Measurements from ENCODE around the gene RIC1.

GRCh38 chr9:5793812-5794211 is 164.9 kb downstream of the RIC1 start:
- TF ChIP-seq, protein P1, sequence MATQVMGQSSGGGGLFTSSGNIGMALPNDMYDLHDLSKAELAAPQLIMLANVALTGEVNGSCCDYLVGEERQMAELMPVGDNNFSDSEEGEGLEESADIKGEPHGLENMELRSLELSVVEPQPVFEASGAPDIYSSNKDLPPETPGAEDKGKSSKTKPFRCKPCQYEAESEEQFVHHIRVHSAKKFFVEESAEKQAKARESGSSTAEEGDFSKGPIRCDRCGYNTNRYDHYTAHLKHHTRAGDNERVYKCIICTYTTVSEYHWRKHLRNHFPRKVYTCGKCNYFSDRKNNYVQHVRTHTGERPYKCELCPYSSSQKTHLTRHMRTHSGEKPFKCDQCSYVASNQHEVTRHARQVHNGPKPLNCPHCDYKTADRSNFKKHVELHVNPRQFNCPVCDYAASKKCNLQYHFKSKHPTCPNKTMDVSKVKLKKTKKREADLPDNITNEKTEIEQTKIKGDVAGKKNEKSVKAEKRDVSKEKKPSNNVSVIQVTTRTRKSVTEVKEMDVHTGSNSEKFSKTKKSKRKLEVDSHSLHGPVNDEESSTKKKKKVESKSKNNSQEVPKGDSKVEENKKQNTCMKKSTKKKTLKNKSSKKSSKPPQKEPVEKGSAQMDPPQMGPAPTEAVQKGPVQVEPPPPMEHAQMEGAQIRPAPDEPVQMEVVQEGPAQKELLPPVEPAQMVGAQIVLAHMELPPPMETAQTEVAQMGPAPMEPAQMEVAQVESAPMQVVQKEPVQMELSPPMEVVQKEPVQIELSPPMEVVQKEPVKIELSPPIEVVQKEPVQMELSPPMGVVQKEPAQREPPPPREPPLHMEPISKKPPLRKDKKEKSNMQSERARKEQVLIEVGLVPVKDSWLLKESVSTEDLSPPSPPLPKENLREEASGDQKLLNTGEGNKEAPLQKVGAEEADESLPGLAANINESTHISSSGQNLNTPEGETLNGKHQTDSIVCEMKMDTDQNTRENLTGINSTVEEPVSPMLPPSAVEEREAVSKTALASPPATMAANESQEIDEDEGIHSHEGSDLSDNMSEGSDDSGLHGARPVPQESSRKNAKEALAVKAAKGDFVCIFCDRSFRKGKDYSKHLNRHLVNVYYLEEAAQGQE (tag by site-specific recombination; IDR thresholded peaks at IDR 0.05), result no peak
- no peak for TF ChIP-seq ZNF704 (tag by site-specific recombination; IDR thresholded peaks at IDR 0.05)
- TF ChIP-seq ZNF274 (IDR thresholded peaks at IDR 0.05; ENCODE audit: low read length), result no peak
- no peak for TF ChIP-seq ZNF274 (tag by site-specific recombination; IDR thresholded peaks at IDR 0.05; ENCODE audit: borderline replicate concordance)
- no peak for TF ChIP-seq ZNF747 (tag by site-specific recombination; IDR thresholded peaks at IDR 0.05)
- no peak for TF ChIP-seq ZBTB49 (tag by site-specific recombination; IDR thresholded peaks at IDR 0.05; ENCODE audit: low read depth)
